Smooth muscle cell (in vitro differentiated cells): ENCODE data around the gene RHEX. TPM values are rescaled to one million over a fixed set of nuclear protein-coding genes. Genes with fewer than 3 reads are reported as not detected.

Experiments used
- DNase-seq: peaks from one replicate; lab custom pipeline; 2025; ENCODE audit not compliant: unreplicated experiment; lab: John Stamatoyannopoulos, UW
- H2AFZ ChIP-seq: fragments of 200-600 bp; sonication (generic); 2 replicates; pipeline ENCODE4 v1.6.0; 2016; ENCODE audit warnings: antibody characterized with exemption, low read depth, mild to moderate bottlenecking
- H3F3A ChIP-seq: fragments of 200-600 bp; sonication (generic); 2 replicates; pipeline ENCODE4 v1.6.0; 2017; ENCODE audit warnings: antibody characterized with exemption, low read depth
- H3K27ac ChIP-seq: fragments of 200-600 bp; sonication (generic); 2 replicates; pipeline ENCODE4 v1.5.1; 2016; ENCODE audit warnings: low read depth, mild to moderate bottlenecking
- H3K27me3 ChIP-seq: fragments of 200-600 bp; sonication (generic); 2 replicates; pipeline ENCODE4 v1.6.1; 2016; ENCODE audit warnings: low read depth, mild to moderate bottlenecking
- H3K36me3 ChIP-seq: fragments of 200-600 bp; sonication (generic); 2 replicates; pipeline ENCODE4 v1.5.1; 2016; ENCODE audit warnings: low read depth
- H3K4me1 ChIP-seq: fragments of 200-600 bp; sonication (generic); 2 replicates; pipeline ENCODE4 v1.5.1; 2016; ENCODE audit warnings: low read depth
- H3K4me2 ChIP-seq: fragments of 200-600 bp; sonication (generic); 2 replicates; pipeline ENCODE4 v1.6.0; 2016; ENCODE audit warnings: mild to moderate bottlenecking
- H3K4me3 ChIP-seq: fragments of 200-600 bp; sonication (generic); 2 replicates; pipeline ENCODE4 v1.5.1; 2016; ENCODE audit warnings: mild to moderate bottlenecking
- H3K79me2 ChIP-seq: fragments of 200-600 bp; sonication (generic); 2 replicates; pipeline ENCODE4 v1.6.0; 2016; ENCODE audit warnings: low read depth, mild to moderate bottlenecking
- H3K9ac ChIP-seq: fragments of 200-600 bp; sonication (generic); 2 replicates; pipeline ENCODE4 v1.6.0; 2016; ENCODE audit warnings: low read depth
- H3K9me3 ChIP-seq: fragments of 200-600 bp; sonication (generic); replicated peaks from 2 replicates; pipeline ENCODE4 v1.5.1; 2016; ENCODE audit warnings: low read depth
- H4K20me1 ChIP-seq: fragments of 200-600 bp; sonication (generic); 2 replicates; pipeline ENCODE4 v1.6.0; 2016; ENCODE audit warnings: low read depth
- WGBS: methylation state at CpG from one replicate; pipeline ENCODE4 v1.1.7; 2016; ENCODE audit warnings: low lambda C conversion rate; 5-methylcytosine and 5-hydroxymethylcytosine counted together
- polyA plus RNA-seq: library from polyadenylated mRNA; unstranded; fragments of >200 nt; fragmentation: Nextera tagmentation; extraction: Ambion mirVana; gene quantifications from 2 replicates; pipeline ENCODE4 v1.2.1, GENCODE V29; 2016
- total RNA-seq: library from RNA; depleted of rRNA; stranded (reverse); fragments of >200 nt; gene quantifications from 2 replicates; pipeline ENCODE4 v1.2.3, GENCODE V29; 2014
- TF ChIP-seq, protein P1 (sequence below): fragments of 200-600 bp; sonication (generic); IDR thresholded peaks from 2 replicates; pipeline ENCODE4 v1.5.1; 2017; ENCODE audit warnings: borderline replicate concordance, mild to moderate bottlenecking, antibody characterized with exemption; ENCODE audit not compliant: insufficient read depth, poor library complexity, severe bottlenecking

Gene RHEX
- total and polyA plus RNA-seq, 2 experiments from 2014 or later: not detected

GRCh38 chr1:206021626-206022365 lies 31.2 kb upstream of the RHEX start:
- Histone ChIP-seq H3K27ac (no peak overlapping the region), H3K4me1 (no peaks in the 10 kb centered on the region), H3K4me2 (no peak overlapping the region), H2AFZ (no peak overlapping the region), H3K27me3 (no peaks in the 10 kb centered on the region), H4K20me1 (no peaks in the 10 kb centered on the region), H3F3A (no peaks in the 10 kb centered on the region), H3K4me3 (no peak overlapping the region), H3K9ac (no peak overlapping the region), H3K36me3 (no peaks in the 10 kb centered on the region), H3K9me3 (no peaks in the 10 kb centered on the region), H3K79me2 (no peaks in the 10 kb centered on the region)
- 87% methylated on average over 4 of the region's 4 CpGs for WGBS
- TF ChIP-seq, protein P1, sequence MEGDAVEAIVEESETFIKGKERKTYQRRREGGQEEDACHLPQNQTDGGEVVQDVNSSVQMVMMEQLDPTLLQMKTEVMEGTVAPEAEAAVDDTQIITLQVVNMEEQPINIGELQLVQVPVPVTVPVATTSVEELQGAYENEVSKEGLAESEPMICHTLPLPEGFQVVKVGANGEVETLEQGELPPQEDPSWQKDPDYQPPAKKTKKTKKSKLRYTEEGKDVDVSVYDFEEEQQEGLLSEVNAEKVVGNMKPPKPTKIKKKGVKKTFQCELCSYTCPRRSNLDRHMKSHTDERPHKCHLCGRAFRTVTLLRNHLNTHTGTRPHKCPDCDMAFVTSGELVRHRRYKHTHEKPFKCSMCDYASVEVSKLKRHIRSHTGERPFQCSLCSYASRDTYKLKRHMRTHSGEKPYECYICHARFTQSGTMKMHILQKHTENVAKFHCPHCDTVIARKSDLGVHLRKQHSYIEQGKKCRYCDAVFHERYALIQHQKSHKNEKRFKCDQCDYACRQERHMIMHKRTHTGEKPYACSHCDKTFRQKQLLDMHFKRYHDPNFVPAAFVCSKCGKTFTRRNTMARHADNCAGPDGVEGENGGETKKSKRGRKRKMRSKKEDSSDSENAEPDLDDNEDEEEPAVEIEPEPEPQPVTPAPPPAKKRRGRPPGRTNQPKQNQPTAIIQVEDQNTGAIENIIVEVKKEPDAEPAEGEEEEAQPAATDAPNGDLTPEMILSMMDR: no peak
- no peak for DNase-seq

DNA sequence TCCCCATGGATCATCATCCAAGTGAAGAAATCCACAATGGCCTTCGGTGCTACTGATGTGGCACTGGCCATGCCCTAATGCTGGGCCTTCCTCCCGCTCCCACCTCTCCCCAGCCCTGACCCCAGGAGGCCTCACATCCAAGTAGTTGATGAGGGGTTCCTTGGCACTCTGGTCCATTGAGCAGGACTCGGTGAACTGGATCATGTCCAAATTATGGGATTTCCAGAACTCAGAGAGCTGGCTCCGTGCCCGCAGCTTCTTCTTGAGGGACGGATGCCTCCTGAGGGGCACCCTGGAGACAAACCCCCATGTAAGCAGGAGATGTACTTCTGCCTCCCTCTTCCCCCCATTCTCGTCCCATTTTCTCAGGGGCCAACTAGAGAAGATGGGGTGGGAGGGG lies 30.2 kb upstream of the RHEX start:
- DNase-seq: no peak
- Histone ChIP-seq H3K27ac (no peak overlapping the region), H3K79me2 (no peaks in the 10 kb centered on the region), H3K9ac (no peak overlapping the region), H3K4me2 (no peak overlapping the region), H3K27me3 (no peaks in the 10 kb centered on the region), H3K36me3 (no peaks in the 10 kb centered on the region), H3K4me1 (no peaks in the 10 kb centered on the region), H3F3A (no peaks in the 10 kb centered on the region), H3K9me3 (no peaks in the 10 kb centered on the region), H2AFZ (no peak overlapping the region), H3K4me3 (no peak overlapping the region), H4K20me1 (no peaks in the 10 kb centered on the region)
- TF ChIP-seq, protein P1: no peak
- 99% methylated on average over 7 of the region's 7 CpGs for WGBS

DNA sequence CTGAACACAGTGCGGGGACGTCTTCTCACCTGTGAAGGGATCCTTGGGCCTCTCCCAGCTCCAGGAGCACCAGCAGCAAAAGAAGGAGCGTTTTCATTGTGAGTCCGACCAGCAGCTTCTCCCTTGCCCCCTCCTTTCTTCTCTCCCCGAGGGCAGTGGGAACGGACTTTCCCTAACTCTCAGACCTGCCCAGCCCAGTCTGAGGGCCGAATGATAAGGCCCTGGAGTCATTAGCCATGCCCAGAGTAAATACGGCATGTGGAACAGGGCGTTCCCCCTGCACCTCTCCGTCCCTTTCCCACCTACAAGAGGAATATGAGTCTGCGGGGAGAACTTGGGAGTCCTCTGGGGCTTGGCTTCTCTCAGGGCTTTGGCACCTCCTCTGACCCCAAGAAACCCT lies 29.3 kb upstream of the RHEX start, which contains the start of gene CTSE:
Gene CTSE (minus strand): TSS at position 201 of the 400 bp plus-strand sequence. CDS start 104 bp downstream, at position 97.
- no peaks in the 10 kb centered on the region for H3K27me3 ChIP-seq
- H3F3A ChIP-seq: no peaks in the 10 kb centered on the region
- no peaks in the 10 kb centered on the region for H3K4me1 ChIP-seq
- H2AFZ ChIP-seq: no peak within 1 kb of the TSS
- 90% methylated on average over 11 of the region's 11 CpGs for WGBS
- no peaks in the 10 kb centered on the region for H3K79me2 ChIP-seq
- no peak within 1 kb of the TSS for H3K9ac ChIP-seq
- TF ChIP-seq, protein P1: no peak
- no peaks in the 10 kb centered on the region for H3K9me3 ChIP-seq
- H3K36me3 ChIP-seq: no peaks in the 10 kb centered on the region
- H3K27ac ChIP-seq: no peak within 1 kb of the TSS
- no peak for DNase-seq
- no peak within 1 kb of the TSS for H3K4me2 ChIP-seq
- no peak within 1 kb of the TSS for H3K4me3 ChIP-seq
- H4K20me1 ChIP-seq: no peaks in the 10 kb centered on the region
